Activated CD4-positive, alpha-beta T cell treated with anti-CD3 and anti-CD28 coated beads, Interleukin-10, Interleukin-2, amounts not matched to agents 100 ng/mL and 50 ng/mL, durations not matched to agents 16 hours and 8 hours (primary cell): ENCODE measurements around the gene PDS5B.
A peak's percentile ranks its signal among the peaks of the same experiment; 100 is the strongest.

Experiments
- DNase-seq: peaks from one replicate; pipeline ENCODE4 v3.0.0-alpha.2; 2020

PDS5B gene

DNA sequence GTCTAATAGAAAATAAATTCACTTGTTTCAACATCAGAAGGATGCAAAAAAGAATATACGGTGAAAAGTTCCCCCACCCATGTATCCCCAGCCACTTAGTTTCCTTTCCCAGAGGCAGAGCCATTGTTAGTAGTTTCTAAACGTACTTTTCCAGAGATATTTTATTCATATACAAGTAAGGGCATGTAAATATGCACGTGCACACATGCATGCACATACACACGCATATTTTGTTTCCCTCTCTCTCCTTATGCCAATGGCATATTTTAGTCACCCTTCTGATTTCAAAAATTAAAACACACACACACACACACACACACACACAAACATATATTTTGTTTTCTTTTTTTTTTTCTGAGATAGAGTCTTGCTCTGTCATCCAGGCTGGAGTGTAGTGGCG, 147.4 kb downstream of the PDS5B start:
- DNase-seq = no peak

GRCh38 chr13:32734511-32734910, 148.3 kb downstream of the PDS5B start:
- peak; percentile 23 for DNase-seq

DNA sequence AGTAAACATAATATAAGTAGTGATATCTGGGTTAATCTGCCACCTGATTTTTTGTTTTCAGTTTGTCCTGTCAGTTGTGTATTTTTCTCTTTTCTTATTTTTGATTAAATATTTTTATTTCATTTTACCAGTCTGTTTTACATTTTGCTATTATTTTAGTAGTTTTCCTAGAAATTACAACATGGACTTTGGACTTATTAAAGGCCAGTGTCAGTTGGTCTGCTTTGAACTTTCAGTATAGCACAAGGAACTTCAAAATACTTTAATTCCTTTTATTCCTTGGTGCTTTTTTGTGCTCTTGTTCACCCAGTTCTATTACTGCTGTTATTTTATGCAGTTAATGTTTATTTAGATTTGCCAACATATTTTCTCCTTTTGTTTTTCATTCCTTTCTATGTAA, 149.6 kb downstream of the PDS5B start:
- DNase-seq = no peak

GRCh38 chr13:32736648-32737047, 150.4 kb downstream of the PDS5B start:
- DNase-seq = peak; percentile 2

- peak; percentile 64 for DNase-seq
Observed at GRCh38 chr13:32737111-32737571, 150.9 kb downstream of the PDS5B start.

DNA sequence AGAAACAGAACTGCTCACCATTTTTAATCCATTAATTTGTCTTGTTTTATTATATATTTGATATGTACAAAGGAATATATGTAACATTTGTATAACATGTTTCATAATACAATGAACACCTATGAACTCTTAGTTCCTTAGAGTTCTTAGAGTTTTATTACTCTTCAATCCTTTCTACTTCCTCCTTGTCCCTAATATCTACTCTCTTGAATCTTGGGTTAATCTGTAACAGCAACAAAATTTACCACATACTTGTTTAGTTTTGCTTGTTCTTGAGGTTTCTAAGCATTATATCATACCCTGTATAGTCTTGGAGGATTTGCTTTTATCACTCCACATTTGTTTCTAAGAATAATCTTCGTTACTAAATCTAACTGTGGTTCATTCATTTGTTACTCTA, 151.4 kb downstream of the PDS5B start:
- DNase-seq = no peak

DNA sequence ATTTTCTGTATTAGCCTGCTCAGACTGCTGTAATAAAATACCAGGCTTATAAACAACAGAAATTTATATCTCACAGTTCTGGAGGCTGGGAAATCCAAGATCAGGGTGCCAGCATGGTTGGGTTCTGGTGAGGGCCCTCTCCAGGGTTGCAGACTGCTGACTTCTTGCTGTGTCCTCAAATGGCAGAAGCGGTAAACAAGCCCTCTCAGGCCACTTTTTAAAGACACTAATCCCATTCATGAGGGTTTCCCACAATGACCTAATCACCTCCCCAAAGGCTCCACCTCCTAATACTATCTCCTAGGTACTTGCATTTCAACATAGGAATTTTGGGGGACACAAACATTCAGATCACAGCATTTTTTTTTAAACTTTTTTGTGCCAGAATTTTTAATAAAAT, 159.3 kb downstream of the PDS5B start:
- DNase-seq = no peak

DNA sequence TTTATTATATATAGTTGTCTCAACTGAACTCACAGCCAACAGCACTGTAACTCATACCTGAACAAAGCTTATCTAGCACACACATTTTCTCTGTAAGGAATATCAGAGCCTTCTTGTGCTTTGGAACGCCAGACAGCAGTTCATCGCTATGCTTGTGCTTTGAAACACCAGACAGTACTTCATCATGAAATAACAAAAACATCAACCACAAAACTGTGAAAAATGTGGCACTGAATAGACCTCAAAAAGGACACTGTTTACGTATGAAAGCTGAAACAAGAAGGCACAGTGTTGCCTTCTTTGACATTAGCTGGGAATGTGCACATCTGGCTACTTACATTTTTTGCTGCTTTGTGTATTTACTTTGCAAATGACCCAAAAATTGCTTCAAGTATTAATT, 160.2 kb downstream of the PDS5B start:
- no peak for DNase-seq

- DNase-seq = no peak
Observed at GRCh38 chr13:32748305-32748704, 162.1 kb downstream of the PDS5B start.

DNA sequence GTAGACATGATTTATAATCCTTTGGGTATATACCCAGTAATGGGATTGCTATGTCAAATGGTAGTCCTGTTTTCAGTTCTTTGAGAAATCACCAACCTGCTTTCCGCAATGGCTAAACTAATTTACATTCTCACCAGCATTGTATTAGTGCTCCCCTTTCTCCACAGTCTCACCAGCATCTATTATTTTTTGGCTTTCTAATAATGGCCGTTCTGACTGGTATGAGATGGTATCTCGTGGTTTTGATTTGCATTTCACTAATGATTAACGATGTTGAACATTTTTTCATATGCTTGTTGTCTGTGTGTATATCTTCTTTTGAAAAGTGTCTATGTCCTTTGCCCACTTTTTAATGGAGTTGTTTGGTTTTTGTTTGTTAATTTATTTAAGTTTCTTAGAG, 165.1 kb downstream of the PDS5B start:
- DNase-seq = no peak

GRCh38 chr13:32752311-32752710, 166.1 kb downstream of the PDS5B start:
- DNase-seq = no peak

DNA sequence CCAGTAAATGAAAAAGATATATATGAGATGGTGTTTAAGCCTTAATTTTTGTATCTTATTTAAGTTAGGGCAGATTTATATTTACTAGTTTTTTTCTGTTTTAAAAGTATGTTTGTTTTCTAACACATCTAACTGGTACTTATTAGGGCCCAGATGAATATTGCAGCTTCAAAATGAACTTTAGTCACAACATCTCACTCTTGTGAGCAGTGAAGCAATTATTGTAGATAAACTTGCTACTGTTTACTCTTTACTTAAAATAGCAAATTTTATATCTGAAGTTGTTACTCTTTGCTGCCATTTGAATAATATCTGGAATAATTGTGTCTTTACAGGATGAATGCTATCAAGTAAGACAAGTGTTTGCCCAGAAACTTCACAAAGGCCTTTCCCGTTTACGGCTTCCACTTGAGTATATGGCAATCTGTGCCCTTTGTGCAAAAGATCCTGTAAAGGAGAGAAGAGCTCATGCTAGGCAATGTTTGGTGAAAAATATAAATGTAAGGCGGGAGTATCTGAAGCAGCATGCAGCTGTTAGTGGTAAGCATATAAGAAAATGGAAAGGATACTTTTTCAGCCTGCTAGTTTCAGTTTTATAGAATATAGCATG, 166.8 kb downstream of the PDS5B start:
- no peak for DNase-seq

DNA sequence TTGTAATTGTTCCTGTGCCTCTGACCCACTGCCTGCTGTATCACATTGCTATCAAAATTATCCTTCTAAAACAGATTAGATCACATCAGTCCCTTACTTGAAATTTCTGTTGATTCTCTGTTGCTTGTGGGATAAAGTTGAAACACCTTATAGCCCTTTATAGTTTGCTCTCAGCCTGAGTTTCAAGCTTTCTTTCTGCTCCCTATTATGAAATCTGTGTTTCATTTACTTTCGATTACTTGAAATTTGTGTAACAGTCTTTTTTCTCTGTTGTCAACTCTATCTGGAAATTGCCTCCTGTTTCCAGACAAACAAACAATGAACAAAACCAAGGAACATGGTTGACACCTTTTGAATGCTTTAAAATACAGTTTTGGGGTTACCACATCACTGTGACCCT, 167.9 kb downstream of the PDS5B start:
- no peak for DNase-seq

GRCh38 chr13:32759152-32759551, 172.9 kb downstream of the PDS5B start:
- no peak for DNase-seq

- no peak for DNase-seq
Observed at GRCh38 chr13:32761472-32761871, 175.2 kb downstream of the PDS5B start.

DNA sequence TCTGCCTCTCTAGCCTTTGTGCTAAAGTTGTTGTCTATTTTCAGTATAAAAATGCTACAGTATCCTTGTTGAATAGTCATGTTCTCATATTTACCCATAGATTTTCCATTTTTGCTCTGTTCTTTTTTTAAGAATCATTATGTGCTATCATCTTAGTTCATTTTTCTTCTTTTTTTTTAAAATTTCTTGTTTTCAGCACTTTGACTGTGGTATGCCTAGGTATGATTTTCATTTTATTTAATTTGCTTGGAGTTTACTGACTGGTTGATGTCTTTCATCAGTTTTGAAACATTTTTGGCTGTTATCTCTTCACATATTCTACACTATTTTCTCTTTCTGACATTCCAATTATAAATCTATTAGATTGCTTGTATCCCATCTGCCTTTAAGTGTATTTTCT, 192.9 kb downstream of the PDS5B start:
- no peak for DNase-seq

DNA sequence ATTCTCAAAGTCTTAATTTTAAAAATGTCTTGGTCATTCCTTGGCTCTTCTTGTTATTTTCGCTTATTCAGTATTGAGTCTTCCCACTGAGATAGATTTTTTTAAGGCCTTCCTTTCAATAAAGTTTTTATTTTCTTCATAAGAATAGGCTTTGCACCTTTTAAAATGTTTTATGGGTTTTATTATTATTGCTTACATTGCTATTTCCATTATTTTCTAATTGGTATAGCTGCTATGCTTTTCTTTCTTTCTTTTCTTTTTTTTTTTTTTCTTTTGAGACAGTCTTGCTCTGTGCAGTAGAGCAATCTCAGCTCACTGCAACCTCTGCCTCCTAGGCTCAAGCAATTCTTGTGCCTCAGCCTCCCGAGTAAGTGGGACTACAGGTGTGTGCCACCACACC, 195.7 kb downstream of the PDS5B start:
- no peak for DNase-seq

DNA sequence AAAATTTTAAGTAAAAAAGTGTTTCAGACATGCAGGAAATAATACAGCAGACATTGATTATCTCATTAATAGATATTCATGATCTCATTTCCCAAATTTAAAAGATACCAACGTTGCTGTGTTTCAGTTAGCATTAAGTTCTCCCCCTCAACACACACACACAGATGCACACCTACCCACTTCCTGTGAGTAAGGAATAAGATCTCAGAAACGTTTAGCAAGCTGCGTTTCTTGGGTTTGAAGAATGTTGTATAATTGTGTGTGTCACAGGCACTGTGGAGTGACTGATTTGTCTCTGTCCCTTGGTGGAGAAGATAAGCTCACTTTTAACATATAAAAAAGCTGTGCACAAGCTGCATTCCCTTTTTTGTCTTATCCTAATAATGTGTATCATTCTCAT, 196.8 kb downstream of the PDS5B start:
- DNase-seq = peak; percentile 50

GRCh38 chr13:32790731-32791130, 204.5 kb downstream of the PDS5B start:
- DNase-seq = no peak

DNA sequence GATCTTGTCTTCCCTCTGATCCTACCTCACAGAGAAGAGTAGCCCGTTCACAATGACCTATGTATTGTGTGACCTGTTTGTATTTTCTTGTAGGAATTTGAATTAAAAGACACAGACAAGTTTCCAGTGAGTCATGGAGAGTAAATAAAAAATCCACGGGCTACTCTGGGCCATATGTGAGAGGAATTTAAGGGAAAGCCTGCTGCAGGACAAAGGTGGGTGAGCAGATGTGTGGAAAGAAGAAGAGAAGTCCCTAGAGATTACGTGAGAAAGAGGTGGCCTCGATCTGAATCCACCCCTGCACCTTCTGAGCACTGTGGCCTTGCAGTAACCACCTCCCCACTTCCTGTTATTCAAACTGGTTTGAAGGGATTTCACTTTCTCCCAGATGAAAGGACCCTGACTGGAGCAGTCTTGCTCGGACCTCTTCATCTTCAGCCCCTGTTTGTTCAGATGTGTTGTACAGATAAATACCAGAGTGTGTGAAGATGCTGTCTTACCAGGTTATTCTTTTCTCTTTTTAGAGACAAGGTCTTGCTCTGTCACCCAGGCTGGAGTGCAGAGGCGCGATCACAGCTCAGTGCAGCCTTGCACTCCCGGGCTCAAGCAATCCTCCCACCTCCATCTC, 205.4 kb downstream of the PDS5B start:
- peak; percentile 71 for DNase-seq

DNA sequence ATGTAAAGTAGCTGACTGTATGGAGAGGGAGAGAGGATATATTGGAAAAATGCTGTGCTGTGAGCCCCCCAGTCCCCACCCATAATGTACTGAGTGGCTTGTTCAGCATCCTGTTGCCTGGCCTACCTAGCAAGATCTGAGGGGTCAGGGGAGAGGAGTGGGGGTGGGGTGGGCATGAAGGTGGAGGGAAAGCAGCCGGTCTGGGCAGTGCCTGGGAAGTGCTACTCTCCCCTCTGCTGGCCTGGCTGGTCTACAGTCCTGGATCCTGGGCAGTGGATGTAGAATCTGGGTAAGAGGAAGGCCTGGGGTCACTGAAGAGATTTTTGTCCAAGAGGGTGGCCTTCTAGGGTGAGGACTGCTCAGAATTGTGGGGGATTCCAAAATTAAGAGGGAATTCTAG, 210.5 kb downstream of the PDS5B start:
- DNase-seq = no peak

DNA sequence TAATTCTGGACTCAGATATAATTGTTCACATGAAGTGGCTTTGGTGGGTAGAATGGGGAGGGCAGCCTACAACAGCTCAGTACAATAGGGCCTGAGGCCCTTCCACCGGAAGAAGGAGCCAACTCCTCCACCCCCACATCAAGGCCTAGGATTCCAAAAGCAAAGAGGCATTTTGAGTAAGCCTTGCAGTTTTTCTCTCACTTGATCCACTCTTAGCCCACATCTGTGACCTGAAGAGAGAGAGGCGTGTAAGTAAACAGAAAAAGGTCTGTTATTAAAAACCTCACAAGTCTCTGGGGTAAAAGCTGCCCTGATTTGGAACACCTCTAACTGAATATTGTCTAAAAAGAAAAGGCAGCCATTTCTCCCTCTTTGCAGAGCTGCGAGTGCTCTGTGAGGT, 215.9 kb downstream of the PDS5B start:
- DNase-seq = no peak

DNA sequence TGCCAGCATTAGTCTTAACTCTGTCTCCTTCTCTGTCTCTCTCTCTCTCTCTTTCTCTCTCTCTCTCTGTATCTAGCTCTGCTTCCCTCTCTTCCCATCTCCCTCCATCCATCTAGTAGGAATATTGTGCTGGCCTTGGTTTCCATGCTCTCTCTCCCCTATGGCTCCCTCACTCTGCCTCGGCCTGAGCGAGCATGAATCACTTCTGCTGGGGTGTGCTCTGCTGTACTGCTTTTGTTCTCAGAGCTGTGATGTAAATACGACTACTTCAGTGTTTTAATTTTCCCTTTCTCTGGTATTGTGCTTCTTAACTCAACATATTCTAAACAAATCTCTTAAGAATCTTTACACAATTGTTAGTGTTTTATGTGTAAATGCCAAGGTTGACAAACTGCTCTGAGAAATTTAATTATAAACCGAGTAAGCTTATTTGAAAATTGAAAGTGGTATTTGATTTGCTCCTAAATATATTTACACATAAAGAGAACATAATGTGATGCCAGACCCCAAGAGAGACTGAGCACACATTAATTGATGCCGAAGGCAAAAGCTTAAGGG, 218.5 kb downstream of the PDS5B start:
- DNase-seq = no peak

DNA sequence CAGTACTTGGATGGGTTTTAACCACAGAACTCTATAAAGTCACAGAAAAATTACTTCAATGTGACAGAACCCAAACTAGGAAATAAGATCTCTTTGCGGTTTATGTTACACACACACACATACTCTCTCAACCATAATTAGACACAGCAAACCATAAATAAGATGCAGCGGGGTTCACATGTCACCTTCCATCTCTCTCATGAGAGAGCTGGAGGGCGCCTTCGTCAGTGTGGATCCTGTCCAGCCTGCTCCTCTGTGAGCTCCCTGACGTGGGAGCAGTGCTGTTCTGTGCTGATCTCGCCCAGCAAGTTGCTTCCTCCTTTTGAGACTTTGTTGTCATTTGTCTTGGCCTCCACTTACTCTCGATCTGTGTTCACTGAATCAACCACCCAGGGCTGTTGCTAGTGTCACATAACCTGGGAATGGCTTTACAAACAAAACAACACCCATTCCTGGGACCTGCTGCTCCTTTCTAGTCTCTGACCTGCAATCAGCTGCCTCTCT, 225.1 kb downstream of the PDS5B start:
- DNase-seq = peak; percentile 8
